GM20000 (cell line): ENCODE results near the gene PDS5B.

Experiments
- DNase-seq: peaks from one replicate; pipeline ENCODE4 v3.0.0; 2012; ENCODE audit warnings: low spot score
- TF ChIP-seq, protein P1 (sequence below): IDR thresholded peaks from 2 replicates; pipeline ENCODE4 v1.5.1; 2012; ENCODE audit warnings: mild to moderate bottlenecking, control low read depth; ENCODE audit errors: extremely low read depth, missing control alignments

Gene PDS5B

DNA sequence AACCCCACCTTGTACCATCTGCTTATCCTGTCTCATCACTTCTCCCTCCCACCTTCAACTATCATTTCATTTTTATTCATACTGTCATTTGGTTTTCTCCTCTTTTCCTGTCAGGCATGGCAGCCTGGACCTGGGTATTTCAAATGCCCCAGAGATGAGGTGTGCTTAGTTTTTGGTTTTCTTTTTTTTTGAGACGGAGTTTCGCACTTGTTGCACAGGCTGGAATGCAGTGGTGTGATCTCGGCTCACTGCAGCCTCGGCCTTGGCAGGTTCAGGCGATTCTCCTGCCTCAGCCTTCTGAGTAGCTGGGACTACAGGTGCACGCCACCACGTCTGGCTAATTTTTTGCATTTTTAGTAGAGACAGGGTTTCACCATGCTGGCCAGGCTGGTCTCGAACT, 5.8 kb downstream of the PDS5B start:
- TF ChIP-seq, protein P1, sequence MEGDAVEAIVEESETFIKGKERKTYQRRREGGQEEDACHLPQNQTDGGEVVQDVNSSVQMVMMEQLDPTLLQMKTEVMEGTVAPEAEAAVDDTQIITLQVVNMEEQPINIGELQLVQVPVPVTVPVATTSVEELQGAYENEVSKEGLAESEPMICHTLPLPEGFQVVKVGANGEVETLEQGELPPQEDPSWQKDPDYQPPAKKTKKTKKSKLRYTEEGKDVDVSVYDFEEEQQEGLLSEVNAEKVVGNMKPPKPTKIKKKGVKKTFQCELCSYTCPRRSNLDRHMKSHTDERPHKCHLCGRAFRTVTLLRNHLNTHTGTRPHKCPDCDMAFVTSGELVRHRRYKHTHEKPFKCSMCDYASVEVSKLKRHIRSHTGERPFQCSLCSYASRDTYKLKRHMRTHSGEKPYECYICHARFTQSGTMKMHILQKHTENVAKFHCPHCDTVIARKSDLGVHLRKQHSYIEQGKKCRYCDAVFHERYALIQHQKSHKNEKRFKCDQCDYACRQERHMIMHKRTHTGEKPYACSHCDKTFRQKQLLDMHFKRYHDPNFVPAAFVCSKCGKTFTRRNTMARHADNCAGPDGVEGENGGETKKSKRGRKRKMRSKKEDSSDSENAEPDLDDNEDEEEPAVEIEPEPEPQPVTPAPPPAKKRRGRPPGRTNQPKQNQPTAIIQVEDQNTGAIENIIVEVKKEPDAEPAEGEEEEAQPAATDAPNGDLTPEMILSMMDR: no peak
- no peak for DNase-seq

DNA sequence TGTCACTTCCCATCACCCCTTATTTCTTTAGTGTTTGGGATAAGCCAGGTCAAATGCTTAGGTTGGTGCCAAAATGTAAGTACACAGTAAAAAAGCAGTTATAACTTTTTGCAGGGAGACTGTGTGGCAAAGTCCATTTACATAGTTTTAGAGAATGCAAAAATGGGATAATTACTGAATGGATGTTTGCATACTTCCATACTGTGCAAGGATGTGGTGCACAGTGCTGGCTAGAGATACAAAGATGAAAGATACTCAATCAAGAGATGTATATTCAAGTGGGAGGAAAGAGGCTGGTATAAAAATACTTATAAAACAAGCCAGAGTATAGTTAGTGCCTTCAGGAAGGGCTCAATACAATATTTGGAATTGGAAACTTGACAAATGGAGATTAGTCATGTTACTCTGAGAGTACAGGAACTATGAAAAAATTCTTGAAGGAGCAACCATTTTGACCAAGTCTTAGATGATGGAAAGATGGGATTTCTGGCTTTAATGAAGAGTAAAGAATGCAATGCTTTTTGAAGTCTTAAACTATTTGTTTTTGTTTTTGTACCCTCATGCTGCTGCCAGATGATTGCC, 8.0 kb downstream of the PDS5B start:
- TF ChIP-seq, protein P1: no peak
- DNase-seq: no peak

DNA sequence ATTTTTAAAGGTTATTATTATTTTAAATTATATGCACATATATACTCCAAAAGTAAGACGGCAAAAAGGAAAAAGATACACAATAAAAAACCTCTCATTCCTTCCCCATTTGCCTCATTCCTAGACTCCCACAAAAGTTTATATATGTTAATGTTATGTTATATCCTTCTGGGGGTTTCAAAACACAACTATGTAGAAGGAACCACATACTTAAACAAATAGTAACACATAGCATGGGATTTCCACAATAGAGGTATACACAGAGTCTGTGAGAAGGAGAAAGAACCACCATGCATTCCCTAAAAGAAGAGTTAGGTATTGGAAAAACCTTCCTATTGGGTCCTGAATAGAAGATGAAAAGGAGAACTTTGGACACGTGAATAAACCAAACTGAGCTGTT, 9.1 kb downstream of the PDS5B start:
- TF ChIP-seq, protein P1: no peak
- DNase-seq: no peak

DNA sequence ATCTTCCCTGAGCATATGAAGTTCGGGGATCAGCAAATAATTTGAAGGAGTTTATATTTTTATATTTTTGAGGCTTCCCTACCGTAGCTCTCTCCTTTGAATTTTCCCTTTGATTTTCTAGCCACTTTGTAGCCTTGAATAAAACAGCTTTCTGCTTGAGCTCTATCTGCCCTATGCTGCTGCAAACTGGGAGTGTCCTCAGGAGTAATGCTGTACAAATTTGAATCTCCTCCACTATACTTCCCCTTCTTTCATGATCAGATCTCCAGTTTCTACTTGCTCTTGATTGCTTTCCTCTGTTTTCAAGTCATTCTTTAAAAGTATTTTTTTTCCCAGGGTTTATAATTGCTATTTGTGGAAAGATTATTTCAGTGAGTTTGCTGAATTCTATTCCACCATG, 14.6 kb downstream of the PDS5B start:
- TF ChIP-seq, protein P1: no peak
- no peak for DNase-seq

DNA sequence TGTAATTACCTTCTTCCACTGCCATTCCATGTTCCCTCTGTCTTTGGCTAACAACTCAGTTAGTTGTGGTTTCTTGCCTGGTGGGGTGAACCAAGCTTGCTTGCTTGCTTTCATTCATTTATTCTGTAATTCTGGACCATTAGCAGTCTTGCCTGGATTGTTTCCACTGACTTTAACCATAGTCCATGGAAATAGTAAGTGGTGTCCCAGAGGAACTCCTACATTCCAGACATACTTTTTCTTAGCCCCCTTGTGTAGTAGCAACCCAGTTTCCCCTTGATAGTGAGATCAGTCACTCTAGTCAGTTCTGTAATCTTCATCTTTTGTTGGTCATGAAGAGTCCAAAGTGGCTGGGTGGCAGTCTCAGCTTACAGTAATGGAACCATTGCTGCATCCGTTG, 23.2 kb downstream of the PDS5B start:
- DNase-seq: no peak
- TF ChIP-seq, protein P1: no peak

DNA sequence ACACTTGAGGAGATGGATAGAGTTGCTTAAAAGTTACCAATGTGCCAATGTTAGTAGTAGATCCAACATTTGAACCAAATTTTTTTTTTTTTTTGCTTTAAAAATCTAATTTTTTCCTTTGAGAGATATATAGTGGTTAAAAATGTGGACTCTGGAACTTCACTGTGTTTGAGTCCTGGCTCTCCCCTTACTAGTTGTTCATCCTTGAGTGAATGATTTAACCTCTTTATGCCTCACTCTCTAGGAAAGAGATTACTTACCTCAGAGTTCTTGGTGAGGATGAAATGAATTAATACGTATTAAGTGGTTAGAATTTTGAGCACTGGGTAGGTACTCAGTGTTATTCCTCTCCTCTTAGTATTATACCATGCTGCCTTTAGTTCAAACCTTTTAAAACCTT, 24.3 kb downstream of the PDS5B start:
- DNase-seq: no peak
- TF ChIP-seq, protein P1: no peak

DNA sequence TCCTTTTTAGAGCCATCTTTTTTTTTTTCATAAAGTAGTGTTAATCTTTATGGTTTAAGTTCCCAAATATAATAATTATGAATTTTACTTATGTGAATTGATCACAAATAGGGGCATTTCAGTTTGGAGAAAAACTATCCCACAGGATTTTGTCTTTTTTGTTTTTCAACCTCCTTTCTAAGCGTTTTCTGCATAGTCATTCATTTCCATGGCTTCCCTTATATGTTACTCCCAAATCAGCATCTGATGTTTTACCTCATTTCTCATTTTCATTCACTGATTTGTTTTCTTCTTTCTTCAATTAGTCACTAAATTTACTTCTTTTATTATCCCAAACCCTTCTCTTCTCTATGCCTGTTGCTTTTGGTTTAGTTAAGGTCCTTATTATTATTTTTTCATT, 24.7 kb downstream of the PDS5B start:
- DNase-seq: no peak
- TF ChIP-seq, protein P1: no peak
